Liver (tissue), 9 donors: ENCODE data around the gene MAG. TPM values are rescaled to one million over a fixed set of nuclear protein-coding genes. Genes with fewer than 3 reads are reported as not detected.
A peak's percentile ranks its signal among the peaks of the same experiment; 100 is the strongest.

Source experiments
- DNase-seq: peaks from one replicate; pipeline ENCODE4 v3.0.0-alpha.2; 2017; ENCODE audit warnings: low spot score
- H3K27ac ChIP-seq, 2 donors: one replicate each; pipeline ENCODE4 v1.7.0; 2013; ENCODE audit warnings: inconsistent platforms in 2 of 2, low read length in 2 of 2, control low read depth in 1 of 2, low read depth in 1 of 2, mild to moderate bottlenecking in 1 of 2
- H3K27me3 ChIP-seq, 4 donors: one replicate each; pipeline versions ENCODE4 v1.6.1 to v1.7.0; 2013; ENCODE audit warnings: low read length in 3 of 4, inconsistent platforms in 1 of 4, mild to moderate bottlenecking in 1 of 4, moderate library complexity in 1 of 4; ENCODE audit not compliant: control insufficient read depth in 4 of 4, insufficient read depth in 4 of 4
- H3K36me3 ChIP-seq, 4 donors: one replicate each; pipeline versions ENCODE4 v1.6.1 to v1.7.0; 2013; ENCODE audit warnings: low read length in 3 of 4, mild to moderate bottlenecking in 3 of 4, low read depth in 1 of 4, moderate library complexity in 1 of 4; ENCODE audit not compliant: control insufficient read depth in 4 of 4, insufficient read depth in 3 of 4
- H3K4me1 ChIP-seq, 4 donors: one replicate each; pipeline versions ENCODE4 v1.6.1 to v1.7.0; 2013; ENCODE audit warnings: low read length in 3 of 4, mild to moderate bottlenecking in 3 of 4, moderate library complexity in 1 of 4; ENCODE audit not compliant: control insufficient read depth in 4 of 4, insufficient read depth in 4 of 4
- H3K4me3 ChIP-seq, 3 donors: one replicate each; pipeline versions ENCODE4 v1.6.1 to v1.7.0; 2013; ENCODE audit warnings: low read length in 3 of 3, control low read depth in 1 of 3, low read depth in 1 of 3, mild to moderate bottlenecking in 1 of 3
- H3K9ac ChIP-seq, 2 donors: one replicate each; pipeline ENCODE4 v1.7.0; 2013; ENCODE audit warnings: low read length in 2 of 2, mild to moderate bottlenecking in 2 of 2, moderate library complexity in 2 of 2, control low read depth in 1 of 2, low read depth in 1 of 2
- H3K9me3 ChIP-seq, 4 donors: one replicate each; pipeline versions ENCODE4 v1.6.1 to v1.7.0; 2013; ENCODE audit warnings: low read length in 3 of 4; ENCODE audit not compliant: control insufficient read depth in 4 of 4
- EGR1 ChIP-seq, 2 donors: IDR thresholded peaks; 2 replicates each; pipeline ENCODE4 v1.6.1; 2016 to 2018; ENCODE audit warnings: antibody characterized with exemption in 2 of 2, low read depth in 2 of 2
- FOXA1 ChIP-seq: IDR thresholded peaks from 2 replicates; pipeline ENCODE4 v1.6.1; 2016; ENCODE audit warnings: antibody characterized with exemption
- FOXA2 ChIP-seq: IDR thresholded peaks from 2 replicates; pipeline ENCODE4 v1.6.1; 2016; ENCODE audit warnings: antibody characterized with exemption
- GABPA ChIP-seq, 2 donors: IDR thresholded peaks in 1 of 2; conservative IDR thresholded peaks in 1 of 2; 2 replicates each; pipeline ENCODE4 v1.6.1; 2016; ENCODE audit warnings: antibody characterized with exemption in 2 of 2, mild to moderate bottlenecking in 1 of 2, moderate library complexity in 1 of 2
- HNF4A ChIP-seq, 2 donors: conservative IDR thresholded peaks; 2 replicates each; pipeline ENCODE4 v1.6.1; 2016; ENCODE audit warnings: antibody characterized with exemption in 2 of 2, mild to moderate bottlenecking in 2 of 2
- HNF4G ChIP-seq: IDR thresholded peaks from 2 replicates; pipeline ENCODE4 v1.6.1; 2016; ENCODE audit warnings: antibody characterized with exemption
- JUND ChIP-seq, 2 donors: IDR thresholded peaks; 2 replicates each; pipeline ENCODE4 v1.6.1; 2016; ENCODE audit warnings: antibody characterized with exemption in 2 of 2
- NR2F2 ChIP-seq: IDR thresholded peaks from 2 replicates; pipeline ENCODE4 v1.6.1; 2016; ENCODE audit warnings: antibody characterized with exemption
- RAD21 ChIP-seq, 2 donors: IDR thresholded peaks; 2 replicates each; pipeline ENCODE4 v1.6.1; 2016; ENCODE audit warnings: antibody characterized with exemption in 2 of 2, mild to moderate bottlenecking in 2 of 2
- RXRA ChIP-seq, 2 donors: IDR thresholded peaks; 2 replicates each; pipeline ENCODE4 v1.6.1; 2017 to 2018; ENCODE audit warnings: antibody characterized with exemption in 2 of 2, mild to moderate bottlenecking in 1 of 2
- SP1 ChIP-seq: IDR thresholded peaks from 2 replicates; pipeline ENCODE4 v1.6.1; 2018; ENCODE audit warnings: antibody characterized with exemption, mild to moderate bottlenecking
- TAF1 ChIP-seq: conservative IDR thresholded peaks from 2 replicates; pipeline ENCODE4 v1.6.1; 2016; ENCODE audit warnings: antibody characterized with exemption, mild to moderate bottlenecking
- YY1 ChIP-seq: IDR thresholded peaks from 2 replicates; pipeline ENCODE4 v1.6.1; 2016; ENCODE audit warnings: antibody characterized with exemption, mild to moderate bottlenecking
- WGBS: extraction: QIAGEN DNeasy Blood & Tissue Kit; methylation state at CpG from one replicate; pipeline ENCODE4 v1.1.7; 2013; 5-methylcytosine and 5-hydroxymethylcytosine counted together
- polyA plus RNA-seq, 2 donors: library from polyadenylated mRNA; stranded (reverse) in 1 of 2; unstranded in 1 of 2; fragments of 200-250 nt in 1 of 2; fragments of >200 nt in 1 of 2; fragmentation: Nextera tagmentation in 1 of 2; extraction: Ambion mirVana in 1 of 2; gene quantifications; one replicate each; pipeline versions ENCODE4 v1.2.1 to v1.2.3, GENCODE V29; 2013 to 2015
- total RNA-seq, 2 donors: library from RNA; depleted of rRNA; stranded (reverse); fragments of >200 nt; gene quantifications; one replicate each; pipeline ENCODE4 v1.2.3, GENCODE V29; 2014
- TF ChIP-seq, protein P1 (sequence below): IDR thresholded peaks from 2 replicates; pipeline ENCODE4 v1.6.1; 2016; ENCODE audit warnings: antibody characterized with exemption
- TF ChIP-seq, protein P2 (sequence below): IDR thresholded peaks from 2 replicates; pipeline ENCODE4 v1.6.1; 2016; ENCODE audit warnings: antibody characterized with exemption
- TF ChIP-seq, protein P3 (sequence below): fragments of 150-350 bp; IDR thresholded peaks from 2 replicates; pipeline ENCODE4 v1.5.1; 2017; ENCODE audit warnings: improper control_type of control experiment, low read depth, low read length; ENCODE audit not compliant: missing input control
- TF ChIP-seq, protein P4 (sequence below): IDR thresholded peaks from 2 replicates; pipeline ENCODE4 v1.6.1; 2016; ENCODE audit warnings: antibody characterized with exemption
- TF ChIP-seq, protein P5 (sequence below): IDR thresholded peaks from 2 replicates; pipeline ENCODE4 v1.6.1; 2016; ENCODE audit warnings: antibody characterized with exemption, mild to moderate bottlenecking
- donor health status: healthy.
- donor health status: healthy.
- donor health status: healthy.
- donor health status: healthy.
- donor health status: healthy.

The MAG gene
- total and polyA plus RNA-seq, 4 donors = 0.29 to 3.9 (median 0.33) TPM; not detected in 1

DNA sequence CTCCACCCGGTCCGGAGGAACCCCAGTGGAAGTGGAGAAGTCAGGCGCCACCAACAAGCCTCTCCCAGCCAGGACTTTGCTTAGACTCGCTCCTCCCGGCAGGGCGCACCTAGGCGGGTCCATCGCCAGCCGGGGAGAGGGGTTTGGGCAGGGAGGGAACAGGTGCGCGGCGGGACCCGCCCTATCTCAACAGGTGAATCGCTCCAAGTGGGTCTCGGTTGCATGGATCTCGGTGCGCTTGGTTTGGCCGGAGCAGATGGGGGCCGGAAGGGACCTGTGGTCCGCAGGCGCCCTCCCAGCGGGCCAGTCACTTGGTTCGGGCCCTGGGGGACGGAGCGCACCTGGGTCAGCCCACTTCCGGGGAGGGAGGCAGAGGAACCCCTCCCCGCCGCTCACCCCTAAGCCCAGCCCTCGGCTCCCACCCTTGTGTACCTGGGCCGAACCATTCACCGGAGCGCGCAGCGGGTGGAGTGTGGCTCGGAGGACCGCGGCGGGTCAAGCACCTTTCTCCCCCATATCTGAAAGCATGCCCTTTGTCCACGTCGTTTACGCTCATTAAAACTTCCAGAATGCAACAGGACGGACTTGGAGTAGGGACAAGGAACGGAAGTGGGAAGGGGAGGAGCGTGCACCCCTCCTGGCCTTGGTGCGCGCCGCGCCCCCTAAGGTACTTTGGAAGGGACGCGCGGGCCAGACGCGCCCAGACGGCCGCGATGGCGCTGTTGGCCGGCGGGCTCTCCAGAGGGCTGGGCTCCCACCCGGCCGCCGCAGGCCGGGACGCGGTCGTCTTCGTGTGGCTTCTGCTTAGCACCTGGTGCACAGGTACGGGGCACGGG is 43.4 kb upstream of the MAG start, which contains the start of gene LSR:
LSR (plus strand) TSS at position 693 of the 836 bp plus-strand sequence; CDS start at position 714, 21 bp downstream.
- WGBS = under 1% methylated on average over 69 of the region's 69 CpGs

More for the DNA sequence above, 43.4 kb upstream of the MAG start, which contains the start of gene LSR:
- Histone ChIP-seq H3K9me3 (no peaks in the 10 kb centered on the region), H3K4me1 (peaks cover 2 to 40% (median 26%) of the 10 kb centered on the region in 4 donors), H3K36me3 (peaks cover 0 to 7% (median 2%) of the 10 kb centered on the region in 4 donors), H3K9ac (peak within 1 kb of the TSS; percentile 76 to 83), H3K4me3 (peak within 1 kb of the TSS; percentile 60 to 97 (median 75)), H3K27me3 (no peaks in the 10 kb centered on the region), H3K27ac (peak within 1 kb of the TSS; percentile 97 to 99)
- peak; percentile 69 for DNase-seq
- TF ChIP-seq, protein P1, sequence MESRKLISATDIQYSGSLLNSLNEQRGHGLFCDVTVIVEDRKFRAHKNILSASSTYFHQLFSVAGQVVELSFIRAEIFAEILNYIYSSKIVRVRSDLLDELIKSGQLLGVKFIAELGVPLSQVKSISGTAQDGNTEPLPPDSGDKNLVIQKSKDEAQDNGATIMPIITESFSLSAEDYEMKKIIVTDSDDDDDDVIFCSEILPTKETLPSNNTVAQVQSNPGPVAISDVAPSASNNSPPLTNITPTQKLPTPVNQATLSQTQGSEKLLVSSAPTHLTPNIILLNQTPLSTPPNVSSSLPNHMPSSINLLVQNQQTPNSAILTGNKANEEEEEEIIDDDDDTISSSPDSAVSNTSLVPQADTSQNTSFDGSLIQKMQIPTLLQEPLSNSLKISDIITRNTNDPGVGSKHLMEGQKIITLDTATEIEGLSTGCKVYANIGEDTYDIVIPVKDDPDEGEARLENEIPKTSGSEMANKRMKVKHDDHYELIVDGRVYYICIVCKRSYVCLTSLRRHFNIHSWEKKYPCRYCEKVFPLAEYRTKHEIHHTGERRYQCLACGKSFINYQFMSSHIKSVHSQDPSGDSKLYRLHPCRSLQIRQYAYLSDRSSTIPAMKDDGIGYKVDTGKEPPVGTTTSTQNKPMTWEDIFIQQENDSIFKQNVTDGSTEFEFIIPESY = peak; percentile 9
- peak; percentile 50 to 80 for TF ChIP-seq GABPA (IDR thresholded peaks at IDR 0.05 in 1 of 2, conservative IDR thresholded peaks at IDR 0.05 in 1 of 2)
- TF ChIP-seq, protein P2, sequence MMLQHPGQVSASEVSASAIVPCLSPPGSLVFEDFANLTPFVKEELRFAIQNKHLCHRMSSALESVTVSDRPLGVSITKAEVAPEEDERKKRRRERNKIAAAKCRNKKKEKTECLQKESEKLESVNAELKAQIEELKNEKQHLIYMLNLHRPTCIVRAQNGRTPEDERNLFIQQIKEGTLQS = no peak
- TF ChIP-seq RXRA (IDR thresholded peaks at IDR 0.05) = peak in 1 of 2 donors; percentile 45
- no peak for TF ChIP-seq JUND (IDR thresholded peaks at IDR 0.05)
- TF ChIP-seq, protein P3, sequence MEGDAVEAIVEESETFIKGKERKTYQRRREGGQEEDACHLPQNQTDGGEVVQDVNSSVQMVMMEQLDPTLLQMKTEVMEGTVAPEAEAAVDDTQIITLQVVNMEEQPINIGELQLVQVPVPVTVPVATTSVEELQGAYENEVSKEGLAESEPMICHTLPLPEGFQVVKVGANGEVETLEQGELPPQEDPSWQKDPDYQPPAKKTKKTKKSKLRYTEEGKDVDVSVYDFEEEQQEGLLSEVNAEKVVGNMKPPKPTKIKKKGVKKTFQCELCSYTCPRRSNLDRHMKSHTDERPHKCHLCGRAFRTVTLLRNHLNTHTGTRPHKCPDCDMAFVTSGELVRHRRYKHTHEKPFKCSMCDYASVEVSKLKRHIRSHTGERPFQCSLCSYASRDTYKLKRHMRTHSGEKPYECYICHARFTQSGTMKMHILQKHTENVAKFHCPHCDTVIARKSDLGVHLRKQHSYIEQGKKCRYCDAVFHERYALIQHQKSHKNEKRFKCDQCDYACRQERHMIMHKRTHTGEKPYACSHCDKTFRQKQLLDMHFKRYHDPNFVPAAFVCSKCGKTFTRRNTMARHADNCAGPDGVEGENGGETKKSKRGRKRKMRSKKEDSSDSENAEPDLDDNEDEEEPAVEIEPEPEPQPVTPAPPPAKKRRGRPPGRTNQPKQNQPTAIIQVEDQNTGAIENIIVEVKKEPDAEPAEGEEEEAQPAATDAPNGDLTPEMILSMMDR = no peak
- peak in 1 of 2 donors; percentile 64 for TF ChIP-seq HNF4A (conservative IDR thresholded peaks at IDR 0.05)
- TF ChIP-seq FOXA1 = peak; percentile 90
- TF ChIP-seq, protein P4, sequence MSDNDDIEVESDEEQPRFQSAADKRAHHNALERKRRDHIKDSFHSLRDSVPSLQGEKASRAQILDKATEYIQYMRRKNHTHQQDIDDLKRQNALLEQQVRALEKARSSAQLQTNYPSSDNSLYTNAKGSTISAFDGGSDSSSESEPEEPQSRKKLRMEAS = peak; percentile 41
- TF ChIP-seq RAD21 (IDR thresholded peaks at IDR 0.05) = no peak
- no peak for TF ChIP-seq NR2F2
- TF ChIP-seq, protein P5, sequence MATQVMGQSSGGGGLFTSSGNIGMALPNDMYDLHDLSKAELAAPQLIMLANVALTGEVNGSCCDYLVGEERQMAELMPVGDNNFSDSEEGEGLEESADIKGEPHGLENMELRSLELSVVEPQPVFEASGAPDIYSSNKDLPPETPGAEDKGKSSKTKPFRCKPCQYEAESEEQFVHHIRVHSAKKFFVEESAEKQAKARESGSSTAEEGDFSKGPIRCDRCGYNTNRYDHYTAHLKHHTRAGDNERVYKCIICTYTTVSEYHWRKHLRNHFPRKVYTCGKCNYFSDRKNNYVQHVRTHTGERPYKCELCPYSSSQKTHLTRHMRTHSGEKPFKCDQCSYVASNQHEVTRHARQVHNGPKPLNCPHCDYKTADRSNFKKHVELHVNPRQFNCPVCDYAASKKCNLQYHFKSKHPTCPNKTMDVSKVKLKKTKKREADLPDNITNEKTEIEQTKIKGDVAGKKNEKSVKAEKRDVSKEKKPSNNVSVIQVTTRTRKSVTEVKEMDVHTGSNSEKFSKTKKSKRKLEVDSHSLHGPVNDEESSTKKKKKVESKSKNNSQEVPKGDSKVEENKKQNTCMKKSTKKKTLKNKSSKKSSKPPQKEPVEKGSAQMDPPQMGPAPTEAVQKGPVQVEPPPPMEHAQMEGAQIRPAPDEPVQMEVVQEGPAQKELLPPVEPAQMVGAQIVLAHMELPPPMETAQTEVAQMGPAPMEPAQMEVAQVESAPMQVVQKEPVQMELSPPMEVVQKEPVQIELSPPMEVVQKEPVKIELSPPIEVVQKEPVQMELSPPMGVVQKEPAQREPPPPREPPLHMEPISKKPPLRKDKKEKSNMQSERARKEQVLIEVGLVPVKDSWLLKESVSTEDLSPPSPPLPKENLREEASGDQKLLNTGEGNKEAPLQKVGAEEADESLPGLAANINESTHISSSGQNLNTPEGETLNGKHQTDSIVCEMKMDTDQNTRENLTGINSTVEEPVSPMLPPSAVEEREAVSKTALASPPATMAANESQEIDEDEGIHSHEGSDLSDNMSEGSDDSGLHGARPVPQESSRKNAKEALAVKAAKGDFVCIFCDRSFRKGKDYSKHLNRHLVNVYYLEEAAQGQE = peak; percentile 82
- no peak for TF ChIP-seq YY1
- peak in 1 of 2 donors; percentile 10 for TF ChIP-seq EGR1 (IDR thresholded peaks at IDR 0.05; ENCODE audit: low read depth in 2 of 2)
- peak; percentile 87 for TF ChIP-seq FOXA2
- no peak for TF ChIP-seq HNF4G
- TF ChIP-seq TAF1 = peak; percentile 83
- TF ChIP-seq SP1 = peak; percentile 53
